NCI-H510A treated with DMSO at 0.1 percent for 48 hours (cell line): ENCODE results near the gene POLR3E.
"Not testable (repeated sequence)": the region's sequence is repeated elsewhere in the genome, so short reads cannot be mapped to it uniquely, and the experiment has no call there.

ENCODE experiments used
- DNase-seq: peaks from one replicate; lab custom pipeline; 2025; lab: John Stamatoyannopoulos, UW

POLR3E gene

DNA sequence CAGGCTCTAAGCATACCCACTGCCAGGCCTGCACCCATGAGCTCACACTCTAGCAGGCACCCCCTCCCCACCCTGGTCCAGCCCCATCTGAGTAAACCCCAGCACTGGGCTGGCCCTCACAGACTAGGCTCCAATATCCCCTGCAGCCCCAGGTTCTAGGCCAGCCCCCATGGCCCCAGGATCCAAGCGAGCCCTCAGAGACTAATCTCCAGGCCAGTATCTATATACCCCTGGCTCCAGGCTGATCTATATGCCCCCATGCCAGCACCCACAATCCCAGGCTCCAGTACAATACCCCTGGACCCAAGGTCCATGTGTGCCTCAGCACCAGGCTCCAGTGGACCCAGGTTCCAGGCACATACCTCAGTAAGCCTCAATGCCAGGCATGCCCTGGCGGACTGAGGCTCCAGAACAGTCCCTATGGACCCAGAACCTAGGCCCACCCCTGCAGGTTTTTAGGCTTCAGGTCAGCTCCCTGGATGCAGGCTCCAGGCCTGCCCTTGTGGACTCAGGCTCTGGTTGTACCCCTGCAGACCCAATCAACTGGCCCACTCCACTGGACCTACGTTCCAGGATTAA, 38.5 kb downstream of the POLR3E start:
- DNase-seq = no peak

DNA sequence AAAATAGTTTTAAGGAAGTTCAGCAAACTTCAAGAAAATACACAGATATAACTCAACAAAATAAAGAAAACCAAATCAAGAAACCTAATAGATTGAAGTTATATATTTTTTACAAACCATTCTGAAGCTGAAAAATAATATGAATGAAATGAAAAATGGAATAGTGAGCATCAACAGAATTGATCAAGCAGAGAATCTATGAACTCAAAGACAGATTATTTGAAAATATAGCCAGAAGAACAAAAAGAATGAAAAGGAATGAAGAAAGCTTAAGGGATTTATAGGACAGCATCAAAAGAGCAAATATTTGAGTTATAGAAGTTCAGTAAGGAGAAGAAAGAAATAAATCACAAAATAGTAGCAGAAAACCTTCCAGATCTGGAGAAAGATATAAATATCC, 39.4 kb downstream of the POLR3E start:
- DNase-seq = no peak

DNA sequence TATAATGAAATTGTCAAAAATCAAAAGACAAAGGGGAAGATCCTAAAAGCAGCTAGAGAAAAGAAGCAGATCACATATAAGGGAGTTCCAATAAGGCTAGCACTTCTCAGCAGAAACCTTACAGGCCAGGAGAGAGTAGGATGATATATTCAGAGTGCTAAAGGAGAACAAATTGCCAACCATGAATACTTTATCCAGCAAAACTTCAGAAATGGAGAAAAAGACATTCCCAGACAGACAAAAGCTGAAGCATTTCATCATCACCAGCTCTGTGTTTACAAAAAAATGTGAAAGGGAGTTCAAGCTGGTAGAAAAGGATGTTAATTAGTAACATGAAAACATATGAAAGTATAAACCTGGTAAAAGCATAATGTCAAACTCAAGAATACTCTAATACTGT, 39.8 kb downstream of the POLR3E start:
- no peak for DNase-seq

DNA sequence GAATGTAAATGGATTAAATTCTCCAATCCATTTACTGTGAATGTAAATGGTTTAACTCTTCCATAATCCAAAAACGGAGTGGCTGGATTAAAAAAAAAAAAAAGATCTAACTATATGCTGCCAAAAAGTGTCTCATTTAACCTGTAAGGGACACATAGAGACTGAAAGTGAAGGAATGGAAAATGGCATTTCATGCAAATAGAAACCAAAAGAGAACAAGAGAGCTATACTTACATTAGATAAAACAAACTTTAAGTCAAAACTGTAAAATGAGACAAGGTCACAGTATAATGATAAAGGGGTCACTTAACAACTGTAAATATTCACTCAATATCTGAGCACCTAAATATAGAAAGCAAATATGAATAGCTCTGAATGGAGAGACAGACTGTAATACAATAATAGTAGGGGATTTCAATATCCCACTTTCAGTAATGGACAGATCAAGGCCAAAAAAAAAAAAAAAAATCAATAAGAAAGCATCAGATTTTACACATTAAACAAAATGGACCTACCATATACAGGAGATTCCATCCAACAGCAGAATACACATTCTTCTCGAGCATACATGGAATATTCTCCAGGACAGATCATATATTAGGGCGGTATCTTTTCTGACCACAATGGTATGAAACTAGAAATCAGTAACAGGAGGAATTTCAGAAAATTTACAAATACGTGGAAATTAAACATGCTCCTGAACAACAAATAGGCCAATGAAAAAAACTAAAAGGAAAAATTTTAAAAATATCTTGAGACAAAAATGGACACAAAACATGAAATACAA, 40.8 kb downstream of the POLR3E start:
- no peak for DNase-seq

DNA sequence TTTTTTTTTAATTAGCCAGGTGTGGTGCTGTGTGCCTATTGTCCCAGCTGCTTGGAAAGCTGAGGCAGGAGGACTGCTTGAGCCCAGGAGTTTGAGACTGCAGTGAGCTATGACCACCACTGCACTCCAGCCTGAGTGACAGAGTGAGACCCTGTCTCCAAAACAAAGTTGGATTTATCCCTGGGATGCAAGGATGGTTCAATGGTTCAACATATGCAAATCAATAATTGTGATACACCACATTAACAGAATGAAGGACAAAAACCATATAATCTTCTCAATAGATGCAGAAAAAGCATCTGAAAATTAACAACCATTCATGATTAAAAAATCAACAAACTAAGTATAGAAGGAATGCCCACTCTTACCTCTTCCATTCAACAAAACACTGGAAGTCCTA, 43.7 kb downstream of the POLR3E start:
- DNase-seq = no peak

DNA sequence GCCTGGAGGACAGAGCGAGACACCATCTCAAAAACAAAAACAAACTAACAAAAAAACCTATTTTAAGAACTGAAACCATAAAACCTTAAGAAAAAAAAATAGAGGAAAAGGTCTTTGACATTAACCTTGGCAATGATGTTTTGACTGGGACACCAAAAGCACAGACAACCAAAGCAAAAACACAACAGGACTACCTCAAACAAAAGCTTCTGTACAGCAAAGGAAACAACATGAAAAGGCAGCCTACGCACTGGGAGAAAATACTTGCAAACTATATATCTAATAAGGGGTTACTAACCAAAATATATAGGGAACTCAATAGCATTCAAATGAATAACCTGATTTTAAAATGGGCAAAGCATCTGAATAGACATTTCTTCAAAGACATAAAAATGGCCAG, 44.9 kb downstream of the POLR3E start:
- DNase-seq = no peak

DNA sequence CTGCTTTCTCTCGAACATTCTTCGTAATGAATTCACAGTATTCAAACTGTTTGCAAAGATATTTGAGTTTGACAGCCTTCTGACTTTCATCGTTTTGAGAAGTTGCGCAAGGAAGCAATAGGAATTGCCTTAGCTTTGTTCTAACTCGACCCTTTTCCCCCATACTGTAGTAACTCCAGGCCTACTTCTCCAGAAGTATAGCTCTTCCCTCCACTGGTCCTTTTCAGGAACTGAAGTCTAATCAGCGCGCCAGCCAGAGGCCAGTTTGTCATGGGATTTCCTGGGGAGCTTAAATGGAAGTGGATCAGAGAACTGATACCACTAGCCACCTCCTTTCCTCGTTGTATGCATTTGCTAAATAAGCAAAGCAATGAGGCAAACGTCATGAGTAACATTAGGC, 49.3 kb downstream of the POLR3E start:
- DNase-seq = no peak

DNA sequence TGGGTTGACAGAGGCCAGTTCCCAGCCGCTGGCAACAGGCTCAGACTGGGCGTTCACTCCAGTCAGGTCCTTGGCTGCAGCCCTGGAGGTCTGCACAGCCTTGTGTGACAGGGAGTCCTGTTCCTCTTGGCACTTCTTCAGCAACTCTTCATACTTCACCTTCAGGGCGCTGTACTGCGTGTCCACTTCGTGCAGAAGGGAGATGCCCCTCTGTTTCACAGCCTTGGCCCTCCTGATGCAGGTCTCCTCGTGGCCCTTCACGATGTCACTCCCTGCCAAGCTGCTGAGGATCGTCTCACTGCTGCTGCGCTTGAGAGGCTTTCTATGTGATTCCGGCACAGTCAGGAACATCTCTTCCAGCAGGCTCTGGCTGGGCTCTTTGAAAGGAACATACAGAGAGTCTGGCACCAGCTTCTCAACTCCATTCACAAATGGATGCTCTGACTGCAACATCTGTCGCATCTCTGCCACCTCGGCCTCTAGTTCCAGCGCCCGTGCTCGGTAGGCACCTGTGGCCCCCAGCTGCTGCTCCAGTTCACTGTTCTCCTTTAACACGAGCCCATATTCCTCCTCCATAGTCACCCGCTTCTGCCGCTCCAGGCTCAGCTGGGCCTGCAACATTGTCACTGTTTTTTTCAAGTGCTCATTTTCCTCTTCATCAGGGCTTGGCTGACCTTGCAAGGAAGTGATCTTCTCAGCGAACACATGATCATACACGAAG, 50.1 kb downstream of the POLR3E start:
- no peak for DNase-seq

DNA sequence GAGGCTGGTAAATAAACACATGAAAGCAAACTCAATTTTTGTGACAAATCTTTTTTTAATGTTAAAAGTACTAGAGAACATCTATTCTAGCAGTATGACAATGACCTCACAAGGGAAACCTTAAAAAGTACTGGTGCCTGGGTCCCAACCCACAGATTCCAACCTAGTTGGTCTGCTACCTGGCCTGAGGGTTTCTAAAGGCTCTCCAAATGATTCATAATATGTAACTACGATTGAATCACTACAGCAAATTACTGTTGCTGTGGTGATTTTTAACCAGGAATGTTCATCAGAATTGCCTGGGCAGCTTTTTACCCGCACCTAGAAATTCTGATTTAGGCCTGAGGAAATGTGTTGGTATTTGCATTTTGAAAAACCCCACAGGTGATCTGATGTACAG, 51.1 kb downstream of the POLR3E start:
- no peak for DNase-seq

DNA sequence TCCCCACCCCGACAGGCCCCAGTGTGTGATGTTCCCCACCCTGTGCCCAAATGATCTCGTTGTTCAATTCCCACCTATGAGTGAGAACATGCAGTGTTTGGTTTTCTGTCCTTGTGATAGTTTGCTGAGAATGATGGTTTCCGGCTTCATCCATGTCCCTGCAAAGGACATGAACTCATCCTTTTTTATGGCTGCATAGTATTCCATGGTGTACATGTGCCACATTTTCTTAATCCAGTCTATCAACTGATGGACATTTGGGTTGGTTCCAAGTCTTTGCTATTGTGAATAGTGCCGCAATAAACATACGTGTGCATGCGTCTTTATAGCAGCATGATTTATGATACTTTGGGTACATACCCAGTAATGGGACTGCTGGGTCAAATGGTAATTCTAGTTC, 53.8 kb downstream of the POLR3E start:
- not testable (repeated sequence) for DNase-seq

DNA sequence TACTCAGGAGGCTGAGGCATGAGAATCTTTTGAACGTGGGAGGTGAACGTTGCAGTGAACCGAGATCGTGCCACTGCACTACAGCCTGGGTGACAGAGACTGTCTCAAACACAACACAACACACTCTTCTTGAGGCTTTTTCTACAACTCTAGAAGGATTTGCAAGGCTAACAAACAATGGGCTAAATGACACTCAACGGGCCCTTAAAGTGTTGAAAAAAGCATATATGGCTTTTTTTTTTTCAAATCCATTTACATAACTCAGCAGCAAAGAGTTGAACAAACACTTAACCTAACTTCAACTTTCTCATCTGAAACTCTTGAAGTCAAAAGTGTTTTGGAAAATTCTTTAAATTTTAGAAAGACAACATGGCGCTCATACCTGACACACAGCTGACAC, 54.9 kb downstream of the POLR3E start:
- DNase-seq = no peak

DNA sequence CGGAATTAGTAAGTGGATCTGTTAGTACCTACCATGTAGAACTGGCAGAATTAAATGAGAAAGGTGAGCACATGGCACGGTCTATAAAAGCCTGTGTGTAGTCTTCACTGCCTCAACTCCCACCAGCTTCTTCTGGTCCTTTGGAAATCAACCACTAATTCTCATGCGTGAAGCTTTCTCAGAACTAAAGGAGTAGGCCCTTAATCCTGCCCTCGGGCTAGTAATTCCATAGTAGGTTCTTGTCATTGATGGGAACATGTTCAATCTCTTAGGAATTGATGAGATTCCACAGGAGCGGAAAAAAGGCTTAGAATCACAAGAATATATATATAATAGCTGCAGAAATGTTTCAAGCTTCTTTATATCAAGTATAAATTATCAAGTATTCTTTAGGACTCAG, 55.5 kb downstream of the POLR3E start:
- no peak for DNase-seq

DNA sequence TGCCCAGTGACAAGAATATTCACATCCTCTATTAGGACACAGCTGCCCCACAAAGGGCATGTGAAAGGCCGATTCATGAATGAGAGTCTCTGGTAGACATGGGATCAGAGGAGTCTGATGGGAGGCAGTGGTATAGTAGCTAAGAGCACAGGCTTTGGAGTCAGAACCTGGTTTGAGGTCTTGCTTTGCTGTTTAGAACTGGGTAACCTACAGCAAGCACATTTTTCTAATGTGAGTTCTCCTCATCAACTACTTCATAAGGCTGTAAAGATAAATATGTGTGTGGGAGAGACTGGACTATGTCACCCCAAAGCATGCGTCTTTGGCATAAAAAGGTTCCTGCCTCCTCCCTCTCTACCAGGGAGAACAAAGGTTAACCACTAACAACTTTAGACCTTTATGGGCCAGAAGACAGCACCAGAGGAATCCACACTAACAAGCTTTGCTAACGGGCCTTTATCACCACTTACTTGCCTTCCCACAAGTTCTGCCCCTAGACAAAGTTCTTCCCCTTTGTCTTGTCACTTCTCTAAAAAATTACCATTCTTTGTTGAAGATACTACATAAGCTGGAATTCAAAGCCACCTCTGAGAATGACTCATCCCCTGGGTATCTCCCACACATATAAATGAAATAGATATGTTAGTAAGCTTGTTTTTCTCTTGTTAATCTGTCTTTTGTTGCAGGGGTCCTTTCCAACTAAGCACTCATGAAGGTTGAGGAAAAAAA, 56.1 kb downstream of the POLR3E start:
- DNase-seq = no peak

DNA sequence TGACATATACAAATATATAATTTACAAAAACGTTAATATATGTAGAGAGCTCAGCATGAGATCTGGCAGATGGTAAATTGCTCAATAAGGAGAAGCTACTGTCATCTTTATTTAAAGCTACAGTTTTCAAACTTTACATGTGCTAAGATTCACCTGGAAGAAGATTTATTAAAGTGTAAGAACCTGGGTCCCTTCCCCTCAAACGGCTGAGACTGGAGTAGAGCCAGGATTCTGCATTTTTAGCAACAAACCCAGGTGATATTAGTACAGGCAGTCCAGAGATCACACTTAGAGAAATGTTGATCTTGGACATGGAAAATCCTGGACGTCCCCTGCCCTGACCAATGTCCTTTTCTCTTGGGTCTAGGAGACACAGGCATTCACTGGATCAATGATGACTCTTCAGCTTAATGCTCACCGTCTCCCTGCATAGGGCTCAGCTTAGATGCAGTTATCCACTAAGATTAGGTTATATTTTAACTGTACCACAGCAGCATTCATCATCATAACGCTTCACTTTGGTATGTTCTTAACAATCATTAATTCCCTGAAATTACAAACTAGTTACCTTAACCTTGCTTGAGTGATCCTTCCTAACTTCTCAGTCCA, 56.8 kb downstream of the POLR3E start:
- no peak for DNase-seq

DNA sequence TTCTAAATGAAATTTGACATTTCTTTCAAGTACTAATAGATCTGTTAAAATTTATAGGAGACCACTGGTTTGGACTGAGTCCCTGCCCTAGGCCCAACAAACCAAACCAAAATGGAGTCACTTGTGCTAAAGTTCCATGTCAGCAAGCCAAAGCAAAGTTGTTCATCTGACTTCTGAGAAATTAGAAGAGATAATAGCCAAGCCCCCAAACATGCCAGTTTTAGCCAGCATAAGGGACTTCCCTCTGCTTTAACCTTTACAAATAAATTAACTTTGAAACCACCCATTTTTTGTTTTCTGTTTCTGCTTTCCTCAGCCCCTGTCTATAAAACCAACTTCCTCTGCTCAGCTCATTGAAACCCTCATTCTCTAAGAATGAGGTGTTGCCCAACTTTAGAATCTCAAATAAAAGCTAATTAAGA, 58.3 kb downstream of the POLR3E start:
- no peak for DNase-seq

DNA sequence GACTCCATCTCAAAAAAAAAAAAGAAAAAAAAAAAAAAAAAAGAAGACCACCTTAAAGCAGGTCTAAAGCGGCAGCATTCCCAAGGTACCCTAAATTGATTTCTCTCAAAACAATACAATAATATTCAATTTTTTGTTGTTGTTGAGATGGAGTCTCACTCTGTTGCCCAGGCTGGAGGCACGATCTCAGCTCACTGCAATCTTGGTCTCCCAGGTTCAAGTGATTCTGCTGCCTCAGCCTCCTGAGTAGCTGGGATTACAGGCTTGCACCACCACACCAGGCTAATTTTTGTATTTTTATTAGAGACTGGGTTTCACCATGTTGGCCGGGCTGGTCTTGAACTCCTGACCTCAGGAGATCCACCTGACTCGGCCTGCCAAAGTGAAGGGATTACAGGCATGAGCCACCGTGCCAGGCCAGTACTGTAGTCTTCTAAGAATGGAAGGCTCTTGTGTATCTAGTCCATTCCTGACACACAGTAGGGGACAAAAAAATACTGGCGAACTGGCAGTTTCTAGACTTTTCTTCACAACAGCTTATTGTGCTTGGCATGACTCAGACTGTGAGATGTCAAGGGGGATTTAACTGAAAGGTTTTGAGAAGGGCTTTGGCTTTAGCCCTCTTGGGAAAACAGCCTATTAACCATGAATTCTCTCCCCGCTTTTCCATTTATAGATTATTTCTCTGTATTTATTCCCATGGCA, 59.9 kb downstream of the POLR3E start:
- DNase-seq = no peak

DNA sequence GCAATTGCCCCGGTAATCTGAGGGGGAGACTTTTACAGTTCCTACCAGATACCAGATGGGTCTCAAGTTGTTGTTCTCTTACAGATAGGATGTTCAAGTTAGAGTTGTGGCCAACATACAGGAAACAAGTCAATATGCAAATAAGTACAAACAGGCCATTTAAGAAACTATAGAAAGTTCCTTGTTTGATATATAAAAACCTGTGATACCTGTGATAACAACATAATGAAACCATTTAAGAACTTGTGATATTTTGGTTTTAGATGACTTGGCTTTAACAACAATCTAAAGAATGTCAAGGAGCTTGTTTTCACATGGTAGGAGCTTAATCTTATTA, 60.4 kb downstream of the POLR3E start:
- no peak for DNase-seq

DNA sequence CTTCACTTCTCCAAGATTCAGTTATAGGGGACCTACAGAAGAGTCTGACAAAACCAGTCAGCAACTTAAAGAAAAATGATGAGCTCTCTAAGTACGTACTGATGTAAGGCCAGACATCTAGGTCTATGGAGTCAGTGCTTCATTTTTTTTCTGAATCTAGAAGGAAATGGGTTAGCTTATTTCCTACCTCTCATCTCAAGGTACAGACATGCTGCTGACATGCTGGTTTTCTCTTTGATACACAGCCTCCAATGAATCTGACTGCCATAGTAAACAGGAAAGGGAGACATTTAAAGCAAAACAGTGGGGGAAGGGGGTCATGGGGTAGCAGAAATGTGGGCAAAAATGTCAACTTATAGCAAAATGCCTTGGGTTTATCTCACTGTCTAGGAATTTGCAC, 60.8 kb downstream of the POLR3E start:
- DNase-seq = no peak

DNA sequence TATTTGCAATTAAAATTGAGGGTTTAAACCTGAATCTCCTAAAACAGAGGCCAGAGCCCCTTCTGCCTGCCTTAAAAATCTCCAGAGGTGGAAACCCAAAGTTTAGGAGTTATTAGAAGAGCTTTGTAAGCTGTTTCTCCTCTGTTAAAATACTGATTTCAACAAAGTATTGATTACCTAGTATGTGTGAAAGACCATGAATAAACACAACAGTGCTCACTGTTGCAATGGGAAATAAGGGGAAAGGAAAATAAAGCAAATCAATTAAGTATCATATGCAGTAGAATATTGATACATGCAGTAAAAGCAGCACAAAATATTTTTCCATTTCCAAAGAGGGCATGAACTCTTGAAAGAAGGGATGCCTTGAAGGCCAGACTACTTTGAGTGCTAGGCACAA, 62.5 kb downstream of the POLR3E start:
- DNase-seq = no peak

DNA sequence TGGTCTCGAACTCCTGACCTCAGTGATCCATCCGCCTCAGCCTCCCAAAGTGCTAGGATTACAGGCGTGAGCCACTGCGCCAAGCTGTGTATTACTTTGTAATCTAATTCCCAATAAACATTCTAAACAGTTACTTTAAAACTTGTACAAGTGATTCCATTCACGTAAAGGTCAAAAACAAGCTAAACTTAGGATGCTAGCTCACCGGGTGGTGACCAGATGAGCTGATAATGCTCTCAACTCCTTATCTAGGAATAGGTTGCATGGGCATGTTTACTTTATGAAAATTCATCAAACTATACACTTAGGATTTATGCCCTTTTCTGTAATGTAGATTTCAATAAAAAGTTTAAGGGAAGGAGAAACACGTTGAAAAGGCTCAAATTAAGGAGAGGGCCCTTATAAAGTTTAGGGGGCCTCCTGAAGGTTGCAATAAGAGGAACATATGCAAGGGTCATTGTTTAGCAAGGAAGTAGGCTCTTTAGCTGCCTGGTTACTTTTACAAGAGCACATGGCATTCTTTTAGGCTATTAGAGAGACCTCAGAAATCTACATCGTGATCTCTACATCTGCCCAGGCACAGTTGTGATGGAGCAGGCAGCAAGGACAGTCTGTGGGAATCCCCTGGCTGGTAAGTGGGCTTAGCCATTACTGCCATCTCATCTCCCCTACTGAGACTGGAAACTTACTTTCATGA, 63.9 kb downstream of the POLR3E start:
- no peak for DNase-seq

DNA sequence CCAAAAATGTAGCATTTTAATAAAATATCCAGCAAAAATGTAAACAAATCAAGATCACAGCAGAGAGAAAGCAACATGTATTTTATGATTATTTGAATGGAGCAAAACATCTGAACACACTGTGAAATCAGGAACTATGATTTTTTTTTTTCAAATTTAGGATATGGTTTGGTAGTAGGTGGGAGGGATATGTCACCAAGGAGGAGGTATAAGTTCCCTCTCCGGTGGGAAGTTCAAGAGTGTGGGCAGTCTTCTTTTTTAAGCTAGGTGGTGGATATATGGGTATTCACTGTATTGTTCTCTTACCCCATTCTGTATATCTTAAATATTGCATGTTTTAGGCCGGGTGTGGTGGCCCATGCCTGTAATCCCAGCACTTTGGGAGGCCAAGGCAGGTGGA, 67.0 kb downstream of the POLR3E start:
- no peak for DNase-seq
